Choroid plexus epithelial cell (primary cell): ENCODE data around the gene GPX1.
"Not testable (repeated sequence)": the region's sequence is repeated elsewhere in the genome, so short reads cannot be mapped to it uniquely, and the experiment has no call there.

ENCODE experiments used
- DNase-seq: peaks from one replicate; pipeline ENCODE4 v3.0.0-alpha.2; 2010; ENCODE audit warnings: low read depth
- H3K4me3 ChIP-seq: 2 replicates; pipeline ENCODE4 v1.5.1; 2011; ENCODE audit warnings: low read depth, mild to moderate bottlenecking, control low read depth, low read length, moderate library complexity
- CTCF ChIP-seq: conservative IDR thresholded peaks from 2 replicates; pipeline ENCODE4 v1.5.1; 2011; ENCODE audit warnings: low read depth, mild to moderate bottlenecking, control low read depth, inconsistent platforms, low read length, moderate library complexity

The GPX1 gene

GRCh38 chr3:49378249-49378895 lies 20.2 kb upstream of the GPX1 start:
- no peak for TF ChIP-seq CTCF
- H3K4me3 ChIP-seq: no peak overlapping the region
- DNase-seq: peak; percentile 81

- no peak for TF ChIP-seq CTCF
- no peak overlapping the region for H3K4me3 ChIP-seq
- DNase-seq: peak; percentile 42
Observed at GRCh38 chr3:49377483-49377882, 19.3 kb upstream of the GPX1 start.

GRCh38 chr3:49371946-49372345 lies 13.8 kb upstream of the GPX1 start:
- H3K4me3 ChIP-seq: no peak overlapping the region
- no peak for DNase-seq
- no peak for TF ChIP-seq CTCF

- H3K4me3 ChIP-seq: no peak overlapping the region
- no peak for TF ChIP-seq CTCF
- DNase-seq: no peak
Observed at GRCh38 chr3:49370585-49371290, 12.6 kb upstream of the GPX1 start.

- DNase-seq: peak; percentile 54
- no peak for TF ChIP-seq CTCF
- no peak overlapping the region for H3K4me3 ChIP-seq
Observed at GRCh38 chr3:49362561-49362960, 4.4 kb upstream of the GPX1 start.

- no peak for DNase-seq
- H3K4me3 ChIP-seq: no peak overlapping the region
- no peak for TF ChIP-seq CTCF
Observed at GRCh38 chr3:49359623-49360022, 1.5 kb upstream of the GPX1 start.

- no peak for TF ChIP-seq CTCF
- no peak for DNase-seq
- H3K4me3 ChIP-seq: peak overlapping the region; percentile 61
Observed at GRCh38 chr3:49358884-49359225, 702 bp upstream of the GPX1 start.

- DNase-seq: peak; percentile 93
- H3K4me3 ChIP-seq: peak overlapping the region; percentile 61
Observed at GRCh38 chr3:49357443-49358216, 523 bp downstream of the GPX1 start.

- H3K4me3 ChIP-seq: peak overlapping the region; percentile 61
- not testable (repeated sequence) for DNase-seq
Observed at GRCh38 chr3:49357095-49357442, 1.1 kb downstream of the GPX1 start.
